D721Med (cell line): ENCODE measurements around the gene CA10.
A peak's percentile ranks its signal among the peaks of the same experiment; 100 is the strongest.

Experiments used
- DNase-seq: peaks from one replicate; pipeline ENCODE4 v3.0.0; 2011; ENCODE audit warnings: low spot score; ENCODE audit not compliant: insufficient read length
- FAIRE-seq: peaks from 2 replicates; lab custom pipeline; 2011; peaks lifted over from hg19 to GRCh38; lab: Jason Lieb, UNC
- TF ChIP-seq, protein P1 (sequence below): IDR thresholded peaks from 2 replicates; pipeline ENCODE4 v1.5.1; 2012; ENCODE audit warnings: mild to moderate bottlenecking, control low read depth; ENCODE audit not compliant: insufficient read depth; ENCODE audit errors: missing control alignments

Gene CA10

GRCh38 chr17:51636291-51636690, 522.2 kb downstream of the CA10 start:
- DNase-seq (no peak), FAIRE-seq (no peak)
- TF ChIP-seq, protein P1, sequence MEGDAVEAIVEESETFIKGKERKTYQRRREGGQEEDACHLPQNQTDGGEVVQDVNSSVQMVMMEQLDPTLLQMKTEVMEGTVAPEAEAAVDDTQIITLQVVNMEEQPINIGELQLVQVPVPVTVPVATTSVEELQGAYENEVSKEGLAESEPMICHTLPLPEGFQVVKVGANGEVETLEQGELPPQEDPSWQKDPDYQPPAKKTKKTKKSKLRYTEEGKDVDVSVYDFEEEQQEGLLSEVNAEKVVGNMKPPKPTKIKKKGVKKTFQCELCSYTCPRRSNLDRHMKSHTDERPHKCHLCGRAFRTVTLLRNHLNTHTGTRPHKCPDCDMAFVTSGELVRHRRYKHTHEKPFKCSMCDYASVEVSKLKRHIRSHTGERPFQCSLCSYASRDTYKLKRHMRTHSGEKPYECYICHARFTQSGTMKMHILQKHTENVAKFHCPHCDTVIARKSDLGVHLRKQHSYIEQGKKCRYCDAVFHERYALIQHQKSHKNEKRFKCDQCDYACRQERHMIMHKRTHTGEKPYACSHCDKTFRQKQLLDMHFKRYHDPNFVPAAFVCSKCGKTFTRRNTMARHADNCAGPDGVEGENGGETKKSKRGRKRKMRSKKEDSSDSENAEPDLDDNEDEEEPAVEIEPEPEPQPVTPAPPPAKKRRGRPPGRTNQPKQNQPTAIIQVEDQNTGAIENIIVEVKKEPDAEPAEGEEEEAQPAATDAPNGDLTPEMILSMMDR, result no peak

DNA sequence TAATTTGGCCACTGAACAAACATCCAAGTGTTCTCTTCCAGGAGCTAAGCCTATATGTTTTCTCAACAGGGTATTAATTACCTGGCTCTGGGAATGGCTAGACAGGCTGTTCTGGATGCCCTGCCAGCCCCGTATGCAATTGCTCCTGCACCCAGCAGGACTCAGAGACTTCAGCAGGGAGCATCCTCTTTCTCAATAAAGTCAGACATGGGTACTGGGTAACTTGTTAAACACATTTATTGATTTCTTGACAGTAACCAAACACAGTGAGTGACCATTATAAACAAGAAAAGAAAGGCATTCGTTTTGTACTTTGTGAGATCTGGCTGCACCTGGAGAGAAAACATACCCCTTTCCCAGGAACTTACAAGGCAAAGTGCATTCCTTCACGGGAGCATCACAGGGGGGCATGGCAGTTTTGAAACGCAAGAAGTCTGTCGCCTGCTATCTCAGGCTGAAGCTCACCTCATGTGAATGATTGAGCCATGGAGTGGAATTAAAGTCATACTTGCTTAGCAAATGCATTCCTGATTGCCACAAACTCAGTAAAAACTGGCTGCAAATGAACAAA, 528.3 kb downstream of the CA10 start:
- TF ChIP-seq, protein P1, result no peak
- no peak for FAIRE-seq
- no peak for DNase-seq

GRCh38 chr17:51629232-51629631, 529.3 kb downstream of the CA10 start:
- FAIRE-seq, result no peak
- no peak for DNase-seq
- TF ChIP-seq, protein P1, result no peak

DNA sequence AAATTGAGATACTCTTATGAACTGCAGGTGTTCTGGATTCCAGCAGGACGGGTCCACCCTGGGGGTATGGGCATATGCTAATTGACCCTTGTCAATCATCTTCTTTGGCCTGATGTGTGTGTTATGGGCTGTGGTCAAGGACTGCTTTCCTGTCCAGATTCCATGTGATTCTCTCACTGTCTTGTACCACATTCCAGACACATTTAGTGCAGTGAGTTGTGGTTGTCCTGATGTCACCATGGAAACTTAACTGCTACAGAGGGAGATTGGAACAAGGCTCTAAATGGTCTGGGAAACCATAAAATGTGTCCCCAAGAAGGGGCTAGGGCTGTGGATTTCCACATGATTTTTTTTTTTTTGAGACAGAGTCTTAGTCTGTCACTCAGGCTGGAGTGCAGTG, 530.7 kb downstream of the CA10 start:
- DNase-seq, result no peak
- no peak for FAIRE-seq
- TF ChIP-seq, protein P1, result no peak

GRCh38 chr17:51618476-51618875, 540.0 kb downstream of the CA10 start:
- DNase-seq, result no peak
- TF ChIP-seq, protein P1, result no peak
- FAIRE-seq, result no peak

- FAIRE-seq (no peak), DNase-seq (peak; percentile 18)
- TF ChIP-seq, protein P1, result no peak
Observed at GRCh38 chr17:51617986-51618385, 540.5 kb downstream of the CA10 start.

DNA sequence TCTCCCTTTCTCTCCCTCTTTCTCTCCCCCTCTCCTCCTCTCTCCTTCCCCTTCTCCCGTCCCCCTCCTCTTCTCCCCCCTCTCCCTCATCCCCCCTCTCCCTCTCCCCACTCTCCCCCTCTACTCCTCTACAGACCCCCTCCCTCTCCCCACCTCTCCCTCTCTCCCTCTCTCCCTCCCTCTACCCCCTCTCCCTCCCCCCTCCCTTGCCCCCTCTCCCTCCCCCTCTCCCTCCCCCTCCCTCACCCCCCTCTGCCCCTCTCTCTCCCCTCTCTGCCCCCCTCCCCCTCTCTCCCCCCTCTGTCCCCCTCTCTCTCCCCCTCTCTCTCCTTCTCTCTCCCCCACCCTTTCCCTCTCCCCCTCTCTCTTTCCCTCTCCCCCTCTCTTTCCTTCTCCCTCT, 545.3 kb downstream of the CA10 start:
- DNase-seq (no peak), FAIRE-seq (no peak)
- TF ChIP-seq, protein P1, result no peak
